ENCODE measurements around the gene RPS19BP1.

Gene RPS19BP1

DNA sequence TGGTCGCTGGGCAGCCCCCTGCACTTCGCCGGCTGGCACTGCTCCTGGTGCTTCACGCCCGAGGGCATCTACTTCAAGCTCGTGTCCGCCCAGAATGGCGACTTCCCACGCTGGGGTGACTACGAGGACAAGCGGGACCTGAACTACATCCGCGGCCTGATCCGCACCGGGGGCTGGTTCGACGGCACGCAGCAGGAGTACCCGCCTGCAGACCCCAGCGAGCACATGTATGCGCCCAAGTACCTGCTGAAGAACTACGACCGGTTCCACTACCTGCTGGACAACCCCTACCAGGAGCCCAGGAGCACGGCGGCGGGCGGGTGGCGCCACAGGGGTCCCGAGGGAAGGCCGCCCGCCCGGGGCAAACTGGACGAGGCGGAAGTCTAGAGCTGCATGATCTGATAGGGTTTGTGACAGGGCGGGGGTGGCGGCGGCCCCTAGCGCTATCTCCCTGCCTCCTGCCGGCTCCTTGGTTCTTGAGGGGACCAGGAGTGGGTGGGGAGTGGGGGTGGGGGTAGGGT lies 43.9 kb downstream of the RPS19BP1 start:
- DNase-seq = peak; percentile 46

- DNase-seq = no peak
Measured at GRCh38 chr22:39487826-39488520, 44.6 kb downstream of the RPS19BP1 start.

GRCh38 chr22:39486951-39487825 lies 45.4 kb downstream of the RPS19BP1 start:
- DNase-seq = no peak

- no peak for DNase-seq
Measured at GRCh38 chr22:39482768-39483167, 49.8 kb downstream of the RPS19BP1 start.

GRCh38 chr22:39481595-39481994 lies 51.0 kb downstream of the RPS19BP1 start:
- no peak for DNase-seq

- no peak for DNase-seq
Measured at GRCh38 chr22:39481054-39481453, 51.5 kb downstream of the RPS19BP1 start.

- peak; percentile 10 for DNase-seq
Measured at GRCh38 chr22:39480557-39480956, 52.0 kb downstream of the RPS19BP1 start.

DNA sequence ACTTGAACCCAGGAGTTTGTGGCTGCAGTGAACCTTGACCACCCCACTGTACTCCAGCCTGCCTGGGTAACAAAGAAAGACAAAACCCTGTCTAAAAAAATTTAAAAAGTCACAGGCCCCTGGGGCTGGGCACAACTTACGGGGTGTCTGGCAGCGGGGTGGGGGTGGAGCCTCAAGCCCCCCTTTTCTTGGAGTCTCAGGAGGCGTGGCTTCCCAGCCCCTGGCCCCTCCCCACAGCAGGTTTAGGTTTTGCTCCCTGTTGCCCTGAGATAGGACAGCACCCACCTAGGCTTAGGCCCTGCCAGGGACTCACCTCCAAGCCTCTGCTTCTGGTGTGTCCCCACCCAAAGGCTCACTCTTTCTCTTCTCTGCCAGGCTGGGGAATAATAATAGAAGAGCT lies 53.3 kb downstream of the RPS19BP1 start:
- no peak for DNase-seq
